Endodermal cell (in vitro differentiated cells): ENCODE data around the gene VAV3. TPM values are rescaled to one million over a fixed set of nuclear protein-coding genes. Genes with fewer than 3 reads are reported as not detected.

ENCODE experiments used
- DNase-seq: peaks from one replicate; pipeline ENCODE4 v3.0.0-alpha.2; 2017
- H3K27ac ChIP-seq: 2 replicates; pipeline ENCODE4 v1.5.1; 2013; ENCODE audit warnings: mild to moderate bottlenecking, low read depth, low read length, moderate library complexity
- H3K27me3 ChIP-seq: 2 replicates; pipeline ENCODE4 v1.6.1; 2013; ENCODE audit warnings: mild to moderate bottlenecking, low read length, moderate library complexity; ENCODE audit not compliant: insufficient read depth, control insufficient read depth, poor library complexity, severe bottlenecking
- H3K36me3 ChIP-seq: 2 replicates; pipeline ENCODE4 v1.7.0; 2013; ENCODE audit warnings: mild to moderate bottlenecking, low read length, moderate library complexity; ENCODE audit not compliant: control insufficient read depth, insufficient read depth
- H3K4me1 ChIP-seq: one replicate; pipeline ENCODE4 v1.7.0; 2013; ENCODE audit warnings: low read length; ENCODE audit not compliant: control insufficient read depth, insufficient read depth
- H3K4me3 ChIP-seq: 2 replicates; pipeline ENCODE4 v1.5.1; 2013; ENCODE audit warnings: mild to moderate bottlenecking, low read length, moderate library complexity
- H3K9ac ChIP-seq: 2 replicates; pipeline ENCODE4 v1.6.1; 2013; ENCODE audit warnings: mild to moderate bottlenecking, low read length, moderate library complexity; ENCODE audit not compliant: poor library complexity, severe bottlenecking; ENCODE audit errors: extremely low read depth
- H3K9me3 ChIP-seq: 2 replicates; pipeline ENCODE4 v1.6.1; 2013; ENCODE audit warnings: mild to moderate bottlenecking, low read length, moderate library complexity; ENCODE audit not compliant: control insufficient read depth
- H3K27ac Mint-ChIP-seq: 2 replicates; pipeline ENCODE4 v1.8.0; 2020; ENCODE audit warnings: mixed read lengths
- H3K27me3 Mint-ChIP-seq: 2 replicates; pipeline ENCODE4 v1.8.0; 2021; ENCODE audit warnings: mild to moderate bottlenecking, mixed read lengths; ENCODE audit not compliant: insufficient read depth
- H3K36me3 Mint-ChIP-seq: 2 replicates; pipeline ENCODE4 v1.8.0; 2020; ENCODE audit warnings: low read depth, mixed read lengths
- H3K4me1 Mint-ChIP-seq: 2 replicates; pipeline ENCODE4 v1.8.0; 2020; ENCODE audit warnings: mixed read lengths
- H3K4me3 Mint-ChIP-seq: 2 replicates; pipeline ENCODE4 v1.8.0; 2020; ENCODE audit warnings: mild to moderate bottlenecking, moderate library complexity, mixed read lengths
- H3K9me3 Mint-ChIP-seq: 2 replicates; pipeline ENCODE4 v1.8.0; 2020; ENCODE audit warnings: mild to moderate bottlenecking, mixed read lengths
- WGBS, 2 experiments: methylation state at CpG; one replicate each; pipeline versions ENCODE4 v1.1.5 to v1.1.7; 2013; ENCODE audit warnings: missing lambda C conversion rate in 2 of 2, mixed read lengths in 1 of 2; ENCODE audit not compliant: insufficient coverage in 1 of 2, insufficient read length in 1 of 2; 5-methylcytosine and 5-hydroxymethylcytosine counted together
- total RNA-seq, 2 donors: library from RNA; stranded (reverse); fragmentation: NEBNext Ultra II Directional in 1 of 2; extraction: Animal tissue kit (Norgen Biotek cat#: 25700) in 1 of 2; gene quantifications; 2 replicates in 1 of 2; 3 replicates in 1 of 2; pipeline ENCODE4 v1.2.1, GENCODE V29; 2021
- TF ChIP-seq, protein P1 (sequence below): fragments of 200-600 bp; sonication (generic); conservative IDR thresholded peaks from 2 replicates; pipeline ENCODE4 v1.5.0; 2021; ENCODE audit warnings: antibody characterized with exemption, mild to moderate bottlenecking

Gene VAV3
- total RNA-seq, 2 donors from 2014 or later, result 6.9 to 9.6 TPM

DNA sequence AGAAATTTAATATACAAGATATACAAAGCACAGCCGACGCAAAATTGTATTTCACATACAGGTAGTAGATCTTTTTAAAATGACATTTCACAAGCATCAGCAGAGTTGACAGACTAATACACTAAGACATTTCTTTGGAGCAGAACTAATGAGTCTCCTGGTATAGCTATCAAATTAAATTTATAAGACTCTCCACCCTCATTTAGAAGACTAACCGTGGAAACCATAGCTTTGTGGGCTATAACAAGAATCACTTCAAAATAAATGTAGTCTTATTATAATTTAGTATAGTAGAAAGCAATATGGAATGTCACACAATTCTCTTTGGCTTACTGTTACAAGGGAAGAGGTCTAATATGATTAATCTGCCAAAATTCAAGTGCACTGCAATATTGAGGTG is 204.9 kb downstream of the VAV3 start:
- Histone ChIP-seq H3K36me3 (no peaks in the 10 kb centered on the region), H3K27ac (no peak overlapping the region), H3K4me3 (no peak overlapping the region), H3K9me3 (no peaks in the 10 kb centered on the region), H3K27me3 (peaks cover 36% of the 10 kb centered on the region), H3K9ac (no peak overlapping the region), H3K4me1 (no peaks in the 10 kb centered on the region)
- Mint-ChIP-seq H3K27me3 (peaks cover 2% of the 10 kb centered on the region), H3K9me3 (no peaks in the 10 kb centered on the region), H3K36me3 (peaks cover 2% of the 10 kb centered on the region), H3K27ac (no peak overlapping the region), H3K4me3 (no peak overlapping the region), H3K4me1 (peaks cover 9% of the 10 kb centered on the region)
- TF ChIP-seq, protein P1, sequence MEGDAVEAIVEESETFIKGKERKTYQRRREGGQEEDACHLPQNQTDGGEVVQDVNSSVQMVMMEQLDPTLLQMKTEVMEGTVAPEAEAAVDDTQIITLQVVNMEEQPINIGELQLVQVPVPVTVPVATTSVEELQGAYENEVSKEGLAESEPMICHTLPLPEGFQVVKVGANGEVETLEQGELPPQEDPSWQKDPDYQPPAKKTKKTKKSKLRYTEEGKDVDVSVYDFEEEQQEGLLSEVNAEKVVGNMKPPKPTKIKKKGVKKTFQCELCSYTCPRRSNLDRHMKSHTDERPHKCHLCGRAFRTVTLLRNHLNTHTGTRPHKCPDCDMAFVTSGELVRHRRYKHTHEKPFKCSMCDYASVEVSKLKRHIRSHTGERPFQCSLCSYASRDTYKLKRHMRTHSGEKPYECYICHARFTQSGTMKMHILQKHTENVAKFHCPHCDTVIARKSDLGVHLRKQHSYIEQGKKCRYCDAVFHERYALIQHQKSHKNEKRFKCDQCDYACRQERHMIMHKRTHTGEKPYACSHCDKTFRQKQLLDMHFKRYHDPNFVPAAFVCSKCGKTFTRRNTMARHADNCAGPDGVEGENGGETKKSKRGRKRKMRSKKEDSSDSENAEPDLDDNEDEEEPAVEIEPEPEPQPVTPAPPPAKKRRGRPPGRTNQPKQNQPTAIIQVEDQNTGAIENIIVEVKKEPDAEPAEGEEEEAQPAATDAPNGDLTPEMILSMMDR, result no peak
- DNase-seq, result no peak
- 98 to 100% methylated on average over 2 to 3 of the region's 3 CpGs for WGBS, 2 experiments

DNA sequence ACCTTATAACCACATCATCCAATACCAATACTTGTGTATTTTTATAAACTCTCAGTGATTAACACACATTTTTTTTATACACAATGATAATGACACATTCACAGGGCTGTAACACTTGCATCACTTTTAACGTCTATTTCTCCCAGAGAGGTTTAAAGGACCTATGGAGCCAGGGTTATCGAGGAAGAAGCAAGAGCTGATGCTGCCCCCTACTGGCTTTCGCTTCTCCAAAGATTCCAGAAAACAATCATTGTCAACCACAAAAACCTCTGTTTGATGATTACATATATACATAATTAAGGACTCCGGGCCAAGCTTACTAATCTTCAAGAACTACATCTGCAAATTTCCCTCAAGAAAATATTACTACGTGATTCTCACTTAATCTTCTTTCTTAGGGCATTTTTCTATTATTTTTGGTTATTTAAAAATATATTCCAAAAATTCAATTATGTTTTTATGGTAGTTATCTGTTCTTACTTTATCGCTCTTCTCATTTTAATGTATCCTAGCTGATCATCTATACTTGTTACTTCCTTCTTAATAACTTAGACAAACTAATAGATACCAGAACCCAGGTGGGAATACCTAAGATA is 214.5 kb downstream of the VAV3 start:
- Mint-ChIP-seq H3K9me3 (no peaks in the 10 kb centered on the region), H3K4me1 (peaks cover 19% of the 10 kb centered on the region), H3K36me3 (peaks cover 7% of the 10 kb centered on the region), H3K27ac (no peak overlapping the region), H3K4me3 (no peak overlapping the region), H3K27me3 (no peaks in the 10 kb centered on the region)
- TF ChIP-seq, protein P1, result peak; percentile 94
- Histone ChIP-seq H3K27me3 (no peaks in the 10 kb centered on the region), H3K4me3 (no peak overlapping the region), H3K9me3 (no peaks in the 10 kb centered on the region), H3K27ac (no peak overlapping the region), H3K9ac (no peak overlapping the region), H3K4me1 (peaks cover 3% of the 10 kb centered on the region), H3K36me3 (no peaks in the 10 kb centered on the region)
- DNase-seq, result peak; percentile 89
- WGBS, 2 experiments, result 11 to 14% methylated on average over 2 to 4 of the region's 6 CpGs

DNA sequence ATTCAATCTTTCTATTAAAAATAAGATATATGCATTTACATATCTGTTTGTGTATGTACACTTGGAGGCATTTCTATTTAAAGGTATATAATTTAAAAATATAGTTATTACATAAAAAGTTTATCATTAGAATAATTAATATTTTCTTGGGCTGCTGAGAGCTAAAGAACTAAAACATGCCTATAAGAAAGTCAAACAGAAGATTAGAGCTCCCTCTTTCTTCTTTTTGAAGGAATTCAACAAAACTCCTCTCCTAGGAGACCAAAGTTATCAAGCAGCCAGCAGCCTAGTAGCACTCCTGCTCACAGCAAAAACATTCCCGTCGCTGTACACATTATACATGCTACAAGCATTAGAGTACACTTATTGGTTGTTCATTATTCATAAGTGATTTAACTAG is 216.4 kb downstream of the VAV3 start:
- no peak overlapping the region for H3K4me3 Mint-ChIP-seq
- H3K36me3 ChIP-seq, result no peaks in the 10 kb centered on the region
- no peaks in the 10 kb centered on the region for H3K27me3 Mint-ChIP-seq
- 60% methylated on average over 2 of the region's 2 CpGs; no CpG with 5 or more reads in 1 of the 2 experiments for WGBS, 2 experiments
- peaks cover 19% of the 10 kb centered on the region for H3K4me1 Mint-ChIP-seq
- no peak overlapping the region for H3K4me3 ChIP-seq
- peaks cover 2% of the 10 kb centered on the region for H3K36me3 Mint-ChIP-seq
- no peaks in the 10 kb centered on the region for H3K9me3 Mint-ChIP-seq
- TF ChIP-seq, protein P1, result peak; percentile 72
- H3K27ac Mint-ChIP-seq, result no peak overlapping the region
- H3K4me1 ChIP-seq, result peaks cover 3% of the 10 kb centered on the region
- no peaks in the 10 kb centered on the region for H3K27me3 ChIP-seq
- H3K27ac ChIP-seq, result no peak overlapping the region
- no peak overlapping the region for H3K9ac ChIP-seq
- no peak for DNase-seq
- H3K9me3 ChIP-seq, result no peaks in the 10 kb centered on the region
